IPS-NIHi11 (cell line): ENCODE measurements around the gene ERMARD.
"Not testable (repeated sequence)": the region's sequence is repeated elsewhere in the genome, so short reads cannot be mapped to it uniquely, and the experiment has no call there.

Source experiments
- DNase-seq: peaks from one replicate; pipeline ENCODE4 v3.0.0; 2012; ENCODE audit warnings: mixed read lengths, low spot score

ERMARD gene

GRCh38 chr6:169738204-169738975, 13.0 kb upstream of the ERMARD start:
- no peak for DNase-seq

DNA sequence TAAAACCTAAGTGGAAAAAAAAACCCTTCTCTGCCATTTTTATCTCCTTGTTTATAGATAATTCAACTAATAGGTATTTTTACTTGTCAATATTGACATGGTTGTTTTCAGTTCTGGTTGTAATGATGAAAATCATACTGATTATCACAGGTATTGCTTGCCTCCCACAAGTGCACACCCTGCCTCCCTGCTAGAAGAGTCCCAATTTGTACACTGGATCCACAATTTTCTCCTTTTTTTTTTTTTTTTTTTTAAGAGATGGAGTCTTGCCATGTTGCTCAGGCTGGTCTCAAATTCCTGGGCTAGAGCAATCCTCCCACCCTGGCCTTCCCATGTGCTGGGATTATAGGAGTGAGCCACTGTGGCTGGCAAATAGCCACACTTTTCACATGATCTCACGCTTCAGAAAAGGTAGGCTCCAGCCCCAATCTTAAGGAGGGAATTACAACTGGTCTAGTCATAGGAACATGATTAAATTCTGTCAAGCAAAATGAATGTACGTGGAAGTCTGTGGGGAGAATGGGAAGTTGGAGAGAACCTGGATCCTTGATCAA, 12.4 kb upstream of the ERMARD start:
- DNase-seq: no peak

GRCh38 chr6:169741344-169741743, 10.1 kb upstream of the ERMARD start:
- no peak for DNase-seq

DNA sequence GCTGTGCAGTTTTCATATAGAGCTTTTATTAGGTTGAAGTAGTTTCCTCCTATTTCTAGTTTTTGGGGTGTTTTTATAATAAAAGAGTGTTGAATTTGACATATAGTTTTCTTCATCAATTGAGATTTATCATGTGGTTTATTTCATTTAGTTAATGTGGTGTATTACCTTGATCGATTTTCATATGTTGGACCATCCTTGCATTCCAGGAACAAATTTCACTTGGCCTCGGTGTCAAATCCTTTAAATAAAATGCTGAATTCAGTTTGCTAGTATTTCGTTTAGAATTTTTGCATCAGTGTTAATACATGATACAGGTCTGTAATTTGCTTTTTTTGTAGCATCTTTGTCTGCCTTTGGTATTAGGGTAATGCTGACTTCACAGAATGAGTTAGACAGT, 6.0 kb upstream of the ERMARD start:
- DNase-seq: no peak

GRCh38 chr6:169746556-169746955, 4.9 kb upstream of the ERMARD start:
- DNase-seq: no peak

GRCh38 chr6:169752074-169752623, 727 bp downstream of the ERMARD start:
- DNase-seq: no peak

DNA sequence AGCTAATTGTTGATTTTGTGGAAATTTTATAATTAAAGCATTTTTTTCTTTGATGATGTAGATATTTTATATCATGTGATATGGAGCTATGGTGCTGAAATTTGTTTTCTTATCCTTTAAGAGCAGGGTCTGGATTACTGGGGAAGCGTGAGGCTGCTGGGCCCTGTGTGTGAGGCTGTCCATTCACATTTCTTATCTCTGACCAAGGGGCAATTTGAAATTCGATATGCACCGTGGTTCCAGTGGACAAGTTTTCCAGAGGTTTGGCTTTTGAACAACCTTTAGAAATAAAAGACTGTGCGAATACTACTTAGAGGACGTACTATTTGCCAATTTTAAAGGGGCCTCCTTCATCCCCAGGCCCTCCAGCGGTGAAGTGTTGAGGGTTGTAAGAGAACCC, 3.7 kb downstream of the ERMARD start:
- no peak for DNase-seq

- no peak for DNase-seq
Observed at GRCh38 chr6:169763308-169763707, 11.9 kb downstream of the ERMARD start.

DNA sequence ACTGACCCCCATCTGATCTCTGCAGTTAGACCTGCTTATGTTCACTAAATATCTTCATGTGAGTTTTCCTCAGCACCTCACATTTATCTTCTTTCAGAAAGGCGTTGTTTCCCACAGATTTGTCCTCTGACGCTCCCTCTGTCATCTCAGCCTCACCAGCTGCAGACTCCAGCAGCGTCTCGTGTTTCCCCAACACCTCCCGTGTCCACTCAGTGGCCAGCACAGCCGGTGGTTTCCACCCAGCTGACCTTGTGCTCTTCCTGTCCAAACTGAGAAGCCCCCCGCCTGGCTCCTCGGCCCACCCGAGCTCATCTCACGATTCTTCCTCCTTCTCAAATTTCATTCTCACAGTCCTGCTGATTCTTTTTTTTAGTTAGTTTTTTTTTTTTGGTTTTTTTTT, 12.5 kb downstream of the ERMARD start:
- no peak for DNase-seq

GRCh38 chr6:169765789-169766188, 14.4 kb downstream of the ERMARD start:
- not testable (repeated sequence) for DNase-seq

GRCh38 chr6:169766232-169766631, 14.8 kb downstream of the ERMARD start:
- DNase-seq: no peak

DNA sequence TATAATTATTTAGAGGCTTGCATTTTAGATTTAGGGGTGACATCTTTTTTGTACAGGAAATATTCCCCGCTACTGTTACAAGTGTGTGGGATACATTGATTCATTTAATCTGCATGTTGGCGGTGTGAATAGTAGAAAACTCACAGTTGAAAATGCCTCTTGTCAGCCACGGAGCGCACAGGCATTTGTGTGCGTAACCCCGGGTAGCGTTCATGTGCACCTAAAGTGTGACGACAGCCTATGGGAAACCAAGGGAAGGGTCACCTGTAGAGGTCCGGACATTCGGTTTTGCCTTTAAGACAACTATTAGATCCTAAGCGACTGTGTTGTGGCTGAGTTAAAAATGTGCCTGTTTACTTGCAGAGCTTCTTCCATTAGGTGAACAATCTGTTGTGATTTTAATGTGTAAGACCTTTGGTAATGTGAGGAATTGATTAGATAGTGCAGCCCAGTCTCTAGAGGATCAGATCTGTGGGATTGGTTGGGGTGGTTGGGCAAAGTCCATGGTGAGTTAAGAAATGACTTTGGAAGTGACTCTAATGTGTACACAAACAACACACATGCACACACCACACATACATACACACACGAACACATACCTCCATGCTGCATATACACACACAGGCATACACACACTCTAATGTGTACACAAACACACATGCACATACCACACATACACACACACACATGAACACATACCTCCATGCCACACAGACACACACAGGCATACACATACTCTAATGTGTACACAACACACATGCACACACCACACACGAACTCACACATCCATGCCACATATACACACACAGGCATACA, 15.7 kb downstream of the ERMARD start:
- DNase-seq: no peak

DNA sequence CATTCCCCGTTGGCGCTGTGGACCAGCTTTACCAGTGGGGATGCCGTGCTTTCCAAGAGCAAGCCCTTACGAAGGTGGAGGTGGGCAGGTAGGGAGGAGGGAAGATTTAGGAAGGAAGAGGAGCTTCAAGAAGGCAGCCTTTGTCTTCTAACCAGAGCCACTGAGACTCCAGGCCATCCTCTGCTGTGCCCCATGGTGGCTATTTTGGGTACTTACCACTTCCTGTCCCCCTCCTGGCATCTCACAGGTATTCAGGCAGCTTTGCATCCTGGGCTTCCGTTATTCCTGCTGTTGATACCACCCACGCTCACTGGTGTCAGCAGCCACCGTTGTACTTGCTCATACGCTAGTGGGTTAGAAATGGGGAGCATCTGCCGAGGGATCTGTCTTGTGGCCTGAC, 22.9 kb downstream of the ERMARD start:
- no peak for DNase-seq

DNA sequence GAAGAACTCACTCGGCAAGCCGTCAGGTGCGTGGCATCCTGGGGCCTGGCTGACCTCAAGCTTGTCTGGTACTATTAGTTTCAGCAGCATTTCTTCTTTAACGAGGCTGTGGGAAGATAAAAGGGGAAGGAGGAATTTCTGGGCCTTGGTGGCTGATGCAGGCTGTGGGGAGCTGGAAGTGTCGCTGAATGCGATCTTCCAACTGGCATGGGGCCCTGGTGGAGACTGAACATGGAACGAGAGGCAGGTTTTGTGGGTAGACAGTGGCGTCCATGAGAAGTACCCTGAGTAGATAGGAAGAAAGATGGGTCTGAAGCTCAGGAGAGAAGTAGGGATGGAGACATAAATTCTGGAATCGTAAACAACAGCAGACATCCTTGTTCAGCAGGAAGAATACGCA, 23.9 kb downstream of the ERMARD start:
- no peak for DNase-seq

DNA sequence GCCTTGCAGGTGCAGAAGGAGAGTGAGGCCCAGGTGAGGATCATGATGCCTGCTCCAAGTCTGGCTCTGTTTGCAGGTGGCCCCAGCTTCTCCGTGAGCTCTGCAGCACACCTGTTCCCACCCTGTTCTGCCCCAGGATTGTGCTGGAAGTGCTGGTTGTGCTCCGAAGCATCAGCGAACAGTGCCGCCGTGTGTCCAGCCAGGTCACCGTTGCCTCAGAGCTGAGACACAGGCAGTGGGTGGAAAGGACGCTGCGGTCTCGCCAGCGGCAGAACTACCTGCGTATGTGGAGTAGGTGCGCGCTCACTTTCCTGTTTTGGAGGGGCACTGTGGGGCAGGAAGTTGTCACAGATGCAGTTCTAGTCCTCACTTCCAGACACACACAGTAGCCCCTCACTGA, 25.0 kb downstream of the ERMARD start:
- DNase-seq: no peak

DNA sequence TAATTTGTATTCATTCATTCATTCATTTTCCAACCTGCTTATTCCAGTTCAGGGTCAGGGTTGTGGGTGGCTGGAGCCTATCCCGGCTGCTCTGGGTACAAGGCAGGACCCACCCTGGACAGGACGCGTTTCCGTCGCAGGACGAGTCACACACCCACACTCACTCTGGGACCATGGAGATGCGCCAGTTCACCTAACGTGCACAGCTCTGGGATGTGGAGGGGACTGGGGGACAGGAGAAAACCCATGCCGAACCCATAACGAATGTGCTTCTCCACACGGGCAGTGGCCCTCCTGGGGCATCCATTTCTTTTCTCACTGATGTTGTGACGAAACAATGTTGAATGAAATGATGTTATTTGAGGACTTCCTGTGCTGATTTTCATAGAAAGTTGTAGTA, 26.5 kb downstream of the ERMARD start:
- no peak for DNase-seq

GRCh38 chr6:169778646-169779045, 27.2 kb downstream of the ERMARD start:
- no peak for DNase-seq

DNA sequence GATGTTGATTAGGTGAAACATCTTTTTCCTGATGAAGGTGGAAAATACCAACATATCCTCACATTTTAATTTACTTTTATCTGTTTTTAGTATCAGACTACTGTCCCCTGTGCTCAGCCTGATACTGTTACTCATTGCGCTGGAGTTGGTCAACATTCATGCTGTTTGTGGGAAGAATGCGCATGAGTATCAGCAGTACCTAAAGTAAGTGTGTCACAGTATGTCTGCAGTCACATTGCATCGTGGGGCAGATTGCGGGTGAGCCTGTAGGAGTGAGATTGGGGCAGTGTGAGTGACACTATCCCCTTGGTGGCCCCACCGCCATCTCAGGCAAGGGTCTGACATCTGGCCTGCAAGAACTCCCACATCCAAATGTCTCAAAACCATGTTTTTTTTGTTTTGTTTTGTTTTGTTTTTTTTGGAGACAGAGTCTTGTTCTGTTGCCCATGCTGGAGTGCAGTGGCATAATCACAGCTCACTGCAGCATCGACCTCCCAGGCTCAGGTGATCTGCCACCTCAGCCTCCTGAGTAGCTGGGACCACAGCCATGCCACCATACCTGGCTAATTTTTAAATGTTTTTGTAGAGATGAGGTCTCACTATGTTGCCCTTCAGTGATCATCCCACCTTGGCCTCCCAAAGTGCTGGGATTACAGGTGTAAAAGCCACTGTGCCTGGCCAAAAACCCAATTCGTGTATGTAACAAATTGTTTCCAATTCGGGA, 27.8 kb downstream of the ERMARD start:
- no peak for DNase-seq

GRCh38 chr6:169779896-169780295, 28.5 kb downstream of the ERMARD start:
- DNase-seq: no peak

- no peak for DNase-seq
Observed at GRCh38 chr6:169780571-169781091, 29.2 kb downstream of the ERMARD start.

DNA sequence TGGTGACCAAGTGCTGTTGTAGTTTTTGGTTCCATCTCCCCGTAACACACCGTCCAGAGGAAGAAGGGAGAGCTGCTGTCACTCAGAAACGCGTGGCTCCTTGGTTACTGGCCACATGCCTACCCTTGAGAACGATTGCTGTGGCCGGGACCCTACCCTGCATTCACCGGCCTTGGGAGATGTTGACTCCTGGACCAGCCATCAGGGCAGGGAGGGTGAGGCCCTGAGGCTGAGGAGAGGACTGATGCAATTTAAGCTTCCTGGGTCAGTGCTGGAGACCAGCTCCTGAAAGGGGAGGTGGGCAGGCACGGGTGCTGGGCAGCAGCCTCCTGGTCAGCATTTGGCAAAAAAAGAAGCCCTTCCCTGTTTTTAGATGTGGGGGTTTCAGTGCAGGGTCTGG, 31.5 kb downstream of the ERMARD start:
- no peak for DNase-seq

DNA sequence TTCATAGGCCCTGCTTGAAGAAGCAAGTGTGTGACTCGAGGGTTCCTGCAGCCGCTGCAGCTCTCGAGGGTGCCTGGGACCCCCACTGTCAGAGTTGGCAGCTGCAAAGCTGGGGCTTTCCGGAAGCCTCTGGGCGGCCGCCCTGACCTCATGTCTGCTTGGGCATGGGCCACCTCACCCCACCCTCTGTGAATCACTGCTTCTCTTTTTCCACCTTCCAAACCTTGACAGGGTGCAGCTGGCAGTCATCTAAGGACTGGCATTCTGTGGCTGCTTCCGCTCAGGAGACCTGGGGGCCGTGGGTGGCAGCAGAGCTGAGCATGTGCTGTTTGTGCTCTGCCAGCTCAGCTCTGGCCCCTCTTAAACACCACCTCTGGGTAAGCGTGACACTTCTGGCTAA, 32.0 kb downstream of the ERMARD start:
- DNase-seq: no peak
